GM23248 (cell line): ENCODE results near the gene BPIFB6. TPM values are rescaled to one million over a fixed set of nuclear protein-coding genes. Genes with fewer than 3 reads are reported as not detected.
A peak's percentile ranks its signal among the peaks of the same experiment; 100 is the strongest.

Source experiments
- DNase-seq: peaks from one replicate; pipeline ENCODE4 v3.0.0-alpha.2; 2015
- H2AFZ ChIP-seq: fragments of 200-600 bp; sonication (generic); 2 replicates; pipeline ENCODE4 v1.6.1; 2016; ENCODE audit warnings: antibody characterized with exemption
- H3F3A ChIP-seq: fragments of 200-600 bp; sonication (generic); 2 replicates; pipeline ENCODE4 v1.6.1; 2016; ENCODE audit warnings: mild to moderate bottlenecking, antibody characterized with exemption, mixed run types; ENCODE audit not compliant: insufficient read depth
- H3K27ac ChIP-seq: fragments of 200-600 bp; sonication (generic); 2 replicates; pipeline ENCODE4 v1.5.1; 2016; ENCODE audit warnings: mild to moderate bottlenecking
- H3K27me3 ChIP-seq: fragments of 200-600 bp; sonication (generic); replicated peaks from 2 replicates; pipeline ENCODE4 v1.6.1; 2016; ENCODE audit warnings: mild to moderate bottlenecking; ENCODE audit not compliant: insufficient read depth
- H3K36me3 ChIP-seq: fragments of 200-600 bp; sonication (generic); 2 replicates; pipeline ENCODE4 v1.6.1; 2016; ENCODE audit warnings: low read depth, mild to moderate bottlenecking
- H3K4me1 ChIP-seq: fragments of 200-600 bp; sonication (generic); 2 replicates; pipeline ENCODE4 v1.6.1; 2016; ENCODE audit warnings: mild to moderate bottlenecking; ENCODE audit not compliant: insufficient read depth
- H3K4me2 ChIP-seq: fragments of 200-600 bp; sonication (generic); one replicate; pipeline ENCODE4 v1.6.1; 2016; ENCODE audit warnings: mild to moderate bottlenecking; ENCODE audit not compliant: unreplicated experiment
- H3K4me3 ChIP-seq: fragments of 200-600 bp; sonication (generic); 2 replicates; pipeline ENCODE4 v1.5.1; 2016; ENCODE audit warnings: mild to moderate bottlenecking
- H3K79me2 ChIP-seq: fragments of 200-600 bp; sonication (generic); 2 replicates; pipeline ENCODE4 v1.6.1; 2016; ENCODE audit warnings: mild to moderate bottlenecking; ENCODE audit not compliant: insufficient read depth
- H3K9ac ChIP-seq: fragments of 200-600 bp; sonication (generic); 2 replicates; pipeline ENCODE4 v1.6.1; 2016; ENCODE audit warnings: mild to moderate bottlenecking
- H3K9me2 ChIP-seq: fragments of 200-600 bp; sonication (generic); 2 replicates; pipeline ENCODE4 v1.6.1; 2016; ENCODE audit warnings: mixed run types, mild to moderate bottlenecking, moderate library complexity; ENCODE audit not compliant: insufficient read depth
- H3K9me3 ChIP-seq: fragments of 200-600 bp; sonication (generic); one replicate; pipeline ENCODE4 v1.6.1; 2017; ENCODE audit warnings: low read depth
- H4K20me1 ChIP-seq: fragments of 200-600 bp; sonication (generic); 2 replicates; pipeline ENCODE4 v1.6.0; 2016; ENCODE audit not compliant: insufficient read depth
- EZH2 ChIP-seq: fragments of 200-600 bp; sonication (generic); IDR thresholded peaks from 2 replicates; pipeline ENCODE4 v1.6.1; 2018; ENCODE audit warnings: antibody characterized with exemption, mild to moderate bottlenecking; ENCODE audit not compliant: insufficient read depth, poor library complexity, severe bottlenecking
- EZH2phosphoT487 ChIP-seq: fragments of 200-600 bp; sonication (generic); IDR thresholded peaks from 2 replicates; pipeline ENCODE4 v1.6.1; 2018; ENCODE audit warnings: antibody characterized with exemption, moderate library complexity, mild to moderate bottlenecking, low read depth; ENCODE audit not compliant: insufficient read depth
- WGBS, 2 experiments: methylation state at CpG; one replicate each; pipeline ENCODE4 v1.1.6; 2015 to 2017; ENCODE audit warnings: low lambda C conversion rate in 2 of 2, low coverage in 1 of 2; ENCODE audit errors: missing lambda C conversion rate in 2 of 2; 5-methylcytosine and 5-hydroxymethylcytosine counted together
- in situ Hi-C: fragments of 300-500 bp; cut with MboI; formaldehyde crosslinking; loops from 2 replicates; pipeline ENCODE4 v1.15.0; 2020
- polyA plus RNA-seq: library from polyadenylated mRNA; unstranded; fragments of >200 nt; fragmentation: Nextera tagmentation; extraction: Ambion mirVana; gene quantifications from 2 replicates; pipeline ENCODE4 v1.2.1, GENCODE V29; 2016
- total RNA-seq: library from RNA; depleted of rRNA; stranded (reverse); fragments of >200 nt; shearing (Covaris generic); gene quantifications from 2 replicates; pipeline ENCODE4 v1.2.3, GENCODE V29; 2014

BPIFB6 gene
- total and polyA plus RNA-seq, 2 experiments from 2014 or later = not detected

GRCh38 chr20:33012327-33013189, 18.9 kb upstream of the BPIFB6 start:
- peaks cover 38% of the 10 kb centered on the region for H3K27me3 ChIP-seq
- WGBS, 2 experiments = 34 to 40% methylated on average over 13 to 15 of the region's 15 CpGs
- H3K27ac ChIP-seq = no peak overlapping the region
- DNase-seq = no peak
- no peaks in the 10 kb centered on the region for H3K79me2 ChIP-seq
- H3K9ac ChIP-seq = no peak overlapping the region
- no peak overlapping the region for H2AFZ ChIP-seq
- no peaks in the 10 kb centered on the region for H3F3A ChIP-seq
- no peak overlapping the region for H3K4me3 ChIP-seq
- H3K9me2 ChIP-seq = no peaks in the 10 kb centered on the region
- no peak overlapping the region for H3K4me2 ChIP-seq
- H3K36me3 ChIP-seq = no peaks in the 10 kb centered on the region
- in situ Hi-C loops = no loop called here
- no peaks in the 10 kb centered on the region for H3K9me3 ChIP-seq
- no peak for TF ChIP-seq EZH2
- no peak for TF ChIP-seq EZH2phosphoT487
- H4K20me1 ChIP-seq = no peaks in the 10 kb centered on the region
- H3K4me1 ChIP-seq = no peaks in the 10 kb centered on the region

- no peak for DNase-seq
- H3K4me3 ChIP-seq = no peak overlapping the region
- no peak overlapping the region for H3K27ac ChIP-seq
- no peak overlapping the region for H2AFZ ChIP-seq
- H3K27me3 ChIP-seq = peaks cover 45% of the 10 kb centered on the region
- H3F3A ChIP-seq = no peaks in the 10 kb centered on the region
- no peak for TF ChIP-seq EZH2
- TF ChIP-seq EZH2phosphoT487 = no peak
- H4K20me1 ChIP-seq = no peaks in the 10 kb centered on the region
- no peaks in the 10 kb centered on the region for H3K4me1 ChIP-seq
- H3K79me2 ChIP-seq = no peaks in the 10 kb centered on the region
- H3K9me3 ChIP-seq = no peaks in the 10 kb centered on the region
- no peaks in the 10 kb centered on the region for H3K9me2 ChIP-seq
- H3K9ac ChIP-seq = no peak overlapping the region
- WGBS, 2 experiments = 41 to 45% methylated on average over 12 of the region's 12 CpGs
- H3K36me3 ChIP-seq = no peaks in the 10 kb centered on the region
- no peak overlapping the region for H3K4me2 ChIP-seq
- in situ Hi-C loops = no loop called here
These were observed 17.6 kb upstream of the BPIFB6 start for GRCh38 chr20:33013701-33014326.

- Histone ChIP-seq H4K20me1 (no peaks in the 10 kb centered on the region), H3K79me2 (no peaks in the 10 kb centered on the region), H3K27ac (no peak overlapping the region), H2AFZ (no peak overlapping the region), H3K9me3 (no peaks in the 10 kb centered on the region), H3K4me1 (no peaks in the 10 kb centered on the region), H3K4me3 (no peak overlapping the region), H3K27me3 (peaks cover 49% of the 10 kb centered on the region), H3K4me2 (no peak overlapping the region), H3K9ac (no peak overlapping the region), H3K36me3 (no peaks in the 10 kb centered on the region), H3K9me2 (no peaks in the 10 kb centered on the region), H3F3A (no peaks in the 10 kb centered on the region)
- no peak for TF ChIP-seq EZH2phosphoT487
- no peak for TF ChIP-seq EZH2
- DNase-seq = no peak
- WGBS, 2 experiments = 32 to 42% methylated on average over 15 to 16 of the region's 16 CpGs
- in situ Hi-C loops = no loop called here
These were observed 16.9 kb upstream of the BPIFB6 start for GRCh38 chr20:33014336-33015113.

- Histone ChIP-seq H3K9ac (no peak overlapping the region), H4K20me1 (no peaks in the 10 kb centered on the region), H3K27ac (no peak overlapping the region), H2AFZ (no peak overlapping the region), H3K27me3 (peaks cover 49% of the 10 kb centered on the region), H3K4me2 (no peak overlapping the region), H3K9me3 (no peaks in the 10 kb centered on the region), H3K4me1 (no peaks in the 10 kb centered on the region), H3K36me3 (no peaks in the 10 kb centered on the region), H3K9me2 (no peaks in the 10 kb centered on the region), H3K79me2 (no peaks in the 10 kb centered on the region), H3F3A (no peaks in the 10 kb centered on the region), H3K4me3 (no peak overlapping the region)
- DNase-seq = peak; percentile 7
- 2 to 4% methylated on average over 10 of the region's 10 CpGs for WGBS, 2 experiments
- TF ChIP-seq EZH2 (no peak), EZH2phosphoT487 (no peak)
- in situ Hi-C loops = no loop called here
These were observed 16.3 kb upstream of the BPIFB6 start for GRCh38 chr20:33015114-33015484.
